Measurements from ENCODE around the gene JAKMIP1.
"Not testable (repeated sequence)": the region's sequence is repeated elsewhere in the genome, so short reads cannot be mapped to it uniquely, and the experiment has no call there.

The JAKMIP1 gene

DNA sequence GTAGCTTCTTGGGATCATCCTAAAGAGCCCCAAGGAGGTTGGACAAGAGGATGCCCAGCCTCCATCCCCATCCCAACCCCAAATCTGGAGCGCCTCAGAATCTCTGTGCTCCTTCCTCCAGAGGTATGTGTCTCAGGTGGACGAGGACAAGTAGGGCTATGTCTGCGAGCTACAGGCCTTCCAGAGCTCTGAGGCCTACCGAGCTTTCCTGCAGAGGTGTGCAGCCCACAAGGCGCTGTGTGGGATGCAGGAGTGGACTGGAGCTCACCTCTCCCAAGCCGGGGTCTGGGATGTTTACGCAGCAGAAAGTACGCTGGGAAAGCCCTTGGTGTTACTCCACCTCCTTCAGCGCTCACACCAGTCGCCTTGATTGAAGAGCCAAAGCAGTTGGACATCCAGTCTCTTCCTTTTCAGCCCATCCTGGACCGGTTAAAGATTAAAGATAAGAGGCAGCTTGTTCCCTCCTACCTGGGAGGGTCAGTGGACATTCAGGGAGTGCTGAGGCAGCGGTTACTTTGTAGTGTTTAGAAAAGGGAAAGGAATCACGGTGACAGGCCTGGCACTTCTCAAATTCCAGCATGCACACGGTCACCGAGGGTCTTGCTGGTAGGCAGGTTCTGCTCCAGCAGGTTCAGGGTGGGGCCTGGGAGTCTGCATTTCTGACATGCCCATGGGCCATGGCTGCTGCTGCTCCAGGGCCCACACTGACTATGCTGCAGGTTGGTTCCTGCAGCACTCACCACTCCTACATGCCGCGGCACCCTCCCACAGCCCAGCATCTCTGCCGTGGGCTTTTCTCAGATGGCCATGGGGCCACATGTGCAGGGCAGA is 29.5 kb upstream of the JAKMIP1 start:
- DNase-seq (ENCODE audit: low spot score) (no peak), FAIRE-seq (no peak)

DNA sequence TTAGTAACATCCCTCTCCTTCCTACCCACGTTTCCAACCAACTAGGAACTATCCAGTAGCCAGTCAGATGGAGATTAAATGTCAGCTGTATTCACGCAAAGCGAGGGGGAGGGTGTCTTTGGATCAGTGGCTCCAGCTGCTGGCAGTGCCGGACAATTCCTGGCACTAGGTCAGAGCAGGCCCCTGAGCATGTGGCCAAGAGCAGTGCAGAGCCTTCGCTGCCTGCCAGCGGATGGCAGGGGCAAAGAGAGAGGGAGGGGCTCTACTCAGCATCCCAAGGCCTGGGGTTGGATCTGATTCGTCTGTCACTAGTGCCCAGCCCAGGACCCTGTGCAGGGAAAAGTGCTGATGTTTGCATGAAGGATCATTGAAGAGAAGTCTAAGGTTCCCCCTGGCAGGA is 28.7 kb upstream of the JAKMIP1 start:
- DNase-seq (ENCODE audit: low spot score) (no peak), FAIRE-seq (no peak)

DNA sequence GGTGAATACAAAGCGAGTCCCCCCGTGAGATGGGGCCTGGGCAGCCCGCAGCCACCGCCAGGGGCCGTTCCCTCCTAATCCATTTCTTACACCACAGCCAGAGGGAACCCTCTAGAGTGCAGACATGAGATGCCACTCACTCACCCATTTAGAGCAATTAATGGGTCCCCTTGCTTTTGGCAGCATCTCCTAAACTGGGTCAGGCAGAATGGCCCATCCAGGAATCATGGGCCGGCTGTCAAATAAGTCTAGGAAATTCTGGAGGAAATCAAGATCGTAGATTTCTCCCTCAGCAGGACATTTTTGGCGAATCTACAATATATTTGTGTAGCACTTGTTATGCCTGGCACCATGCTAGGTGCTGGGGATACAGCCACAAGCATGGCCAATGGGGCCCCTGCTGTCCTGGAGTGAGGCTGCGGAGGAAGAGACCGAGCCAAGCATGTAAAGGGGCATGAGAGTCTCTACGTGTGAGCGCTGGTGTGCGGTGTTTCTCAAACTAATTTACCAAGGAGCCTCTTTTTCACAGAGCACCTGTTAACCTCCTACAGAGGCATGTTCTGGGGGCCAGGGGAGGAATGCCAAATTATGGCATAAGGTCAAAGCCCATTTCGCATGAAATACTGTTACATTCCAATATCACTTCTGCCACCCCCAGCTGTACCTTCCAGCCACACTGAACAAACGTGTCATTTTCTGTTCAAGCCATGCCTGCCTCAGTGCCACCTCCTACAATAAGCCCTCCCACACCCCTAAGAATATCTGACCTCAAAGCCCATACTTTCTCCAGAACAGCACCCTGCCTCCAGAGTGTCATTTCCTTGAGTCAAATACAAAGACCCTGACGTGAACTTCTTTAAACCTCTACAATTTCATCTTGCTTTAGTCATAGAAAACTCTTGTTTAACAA is 28.1 kb upstream of the JAKMIP1 start:
- DNase-seq (ENCODE audit: low spot score) (no peak), FAIRE-seq (no peak)

DNA sequence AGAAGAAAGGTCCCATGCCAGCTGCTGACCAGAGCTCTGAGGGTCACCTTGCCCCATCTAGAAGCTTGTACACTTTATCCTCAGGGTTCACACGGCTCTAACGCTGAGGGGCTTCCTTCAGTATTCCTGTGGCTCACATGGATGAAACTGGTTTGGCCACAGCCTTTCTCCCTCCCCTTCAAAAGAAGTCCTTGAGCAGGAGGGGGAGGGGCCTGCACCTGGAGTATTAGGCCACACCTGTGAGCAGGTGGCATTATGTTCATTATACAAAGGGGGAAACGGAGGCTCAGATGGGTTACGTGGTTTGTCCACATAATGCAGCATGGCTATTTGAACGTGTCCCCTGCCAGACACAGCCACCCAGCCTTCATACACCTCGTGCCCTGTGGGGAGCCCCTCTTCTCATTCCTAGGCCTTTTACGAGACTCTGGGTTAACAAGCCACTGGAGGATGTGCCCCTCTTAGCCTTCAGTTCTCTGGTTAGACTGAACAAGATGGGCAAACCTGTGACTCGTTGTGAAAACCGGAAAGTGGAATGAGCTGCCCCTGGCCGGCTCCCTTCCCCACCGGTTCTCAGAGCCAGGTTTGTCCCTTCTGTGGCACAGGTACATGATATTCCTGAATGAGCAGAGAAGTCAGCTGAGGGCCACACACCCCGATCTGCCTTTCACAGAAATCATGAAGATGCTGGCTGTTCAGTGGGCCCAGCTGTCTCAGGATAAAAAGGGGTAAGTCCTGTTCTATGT is 27.2 kb upstream of the JAKMIP1 start:
- no peak for FAIRE-seq
- DNase-seq (ENCODE audit: low spot score), result no peak

DNA sequence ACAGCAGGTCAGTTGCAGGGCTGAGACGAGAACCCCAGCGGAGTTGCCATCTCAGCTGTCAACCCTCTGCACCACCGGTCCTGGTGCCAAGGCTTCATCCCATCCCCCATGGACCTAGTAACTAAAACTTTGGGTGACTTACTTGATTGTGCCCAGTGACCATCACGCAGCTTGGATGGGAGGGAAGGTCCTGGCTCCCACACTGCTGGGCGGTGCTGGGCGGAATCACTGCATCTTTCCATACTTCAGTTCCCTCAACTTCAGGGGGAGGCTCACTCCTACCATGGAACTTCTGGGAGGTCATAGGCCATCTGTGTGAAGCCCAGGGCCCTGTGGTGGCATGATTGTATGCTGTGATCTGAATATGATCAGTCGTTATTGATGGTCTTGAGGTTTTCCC is 26.2 kb upstream of the JAKMIP1 start:
- no peak for FAIRE-seq
- no peak for DNase-seq (ENCODE audit: low spot score)

DNA sequence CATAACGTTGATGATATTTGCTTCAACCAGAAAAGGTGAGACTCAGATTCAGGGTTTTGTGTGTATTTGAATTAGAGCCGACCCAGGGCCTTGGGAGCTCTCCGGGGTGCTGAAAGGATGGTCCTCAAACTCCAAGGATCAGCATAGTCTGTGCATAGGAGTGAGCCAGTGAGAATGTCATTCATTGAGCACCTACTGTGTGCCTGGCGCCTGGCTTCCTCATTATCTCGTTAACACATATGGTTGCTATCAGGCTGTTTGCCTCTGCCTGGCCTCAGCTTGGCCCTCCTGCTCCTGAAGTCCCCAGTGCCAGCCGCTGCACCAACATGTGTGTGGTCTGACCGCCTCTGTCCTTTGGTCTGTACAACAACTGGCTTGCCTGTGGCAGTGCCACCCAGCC is 25.1 kb upstream of the JAKMIP1 start:
- DNase-seq (ENCODE audit: low spot score) (no peak), FAIRE-seq (no peak)

DNA sequence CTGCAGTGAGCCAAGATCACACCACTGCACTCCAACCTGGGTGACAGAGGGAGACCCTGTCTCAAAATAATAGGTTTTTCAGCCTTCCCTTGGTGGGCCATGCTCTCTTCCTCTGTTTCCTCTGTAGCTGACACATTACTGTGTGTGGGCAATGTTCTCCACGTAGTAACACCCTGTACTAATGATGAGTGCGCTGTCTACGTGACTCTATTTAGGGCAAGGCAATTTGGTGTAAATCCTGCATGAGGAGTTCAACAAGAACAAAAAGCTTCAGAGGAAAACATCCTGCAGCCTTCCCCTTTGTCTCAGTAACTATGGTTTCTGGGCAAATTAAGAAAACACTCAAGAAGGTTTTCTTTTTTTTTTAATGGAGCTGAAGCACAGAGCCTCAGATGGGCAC is 24.4 kb upstream of the JAKMIP1 start:
- DNase-seq (ENCODE audit: low spot score), result no peak
- FAIRE-seq, result no peak

DNA sequence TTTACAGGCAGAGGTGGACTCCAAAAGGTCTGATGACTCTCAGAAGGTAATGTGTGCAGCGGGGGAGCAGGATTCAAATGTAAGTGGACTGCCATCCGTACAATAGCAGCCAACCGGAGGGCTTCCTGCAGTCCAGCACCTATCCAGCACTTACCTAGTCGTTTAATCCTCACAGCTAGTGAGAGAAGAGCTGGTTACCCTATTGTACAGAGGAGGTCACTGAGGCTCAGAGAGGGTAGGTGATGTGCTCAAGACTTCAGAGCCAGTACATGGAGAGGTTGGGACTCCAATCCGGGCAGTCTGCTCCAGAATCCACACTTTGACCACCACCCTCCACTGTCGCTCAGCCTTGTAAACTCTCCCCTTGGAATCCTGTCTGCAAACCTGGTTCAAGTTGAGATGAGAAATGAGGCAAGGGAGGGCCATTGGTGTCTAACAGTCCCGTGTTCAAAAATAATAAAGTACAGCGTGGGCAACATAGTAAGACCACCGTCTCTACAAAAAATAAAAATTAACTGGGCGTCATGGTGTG is 22.5 kb upstream of the JAKMIP1 start:
- FAIRE-seq (no peak), DNase-seq (ENCODE audit: low spot score) (no peak)

DNA sequence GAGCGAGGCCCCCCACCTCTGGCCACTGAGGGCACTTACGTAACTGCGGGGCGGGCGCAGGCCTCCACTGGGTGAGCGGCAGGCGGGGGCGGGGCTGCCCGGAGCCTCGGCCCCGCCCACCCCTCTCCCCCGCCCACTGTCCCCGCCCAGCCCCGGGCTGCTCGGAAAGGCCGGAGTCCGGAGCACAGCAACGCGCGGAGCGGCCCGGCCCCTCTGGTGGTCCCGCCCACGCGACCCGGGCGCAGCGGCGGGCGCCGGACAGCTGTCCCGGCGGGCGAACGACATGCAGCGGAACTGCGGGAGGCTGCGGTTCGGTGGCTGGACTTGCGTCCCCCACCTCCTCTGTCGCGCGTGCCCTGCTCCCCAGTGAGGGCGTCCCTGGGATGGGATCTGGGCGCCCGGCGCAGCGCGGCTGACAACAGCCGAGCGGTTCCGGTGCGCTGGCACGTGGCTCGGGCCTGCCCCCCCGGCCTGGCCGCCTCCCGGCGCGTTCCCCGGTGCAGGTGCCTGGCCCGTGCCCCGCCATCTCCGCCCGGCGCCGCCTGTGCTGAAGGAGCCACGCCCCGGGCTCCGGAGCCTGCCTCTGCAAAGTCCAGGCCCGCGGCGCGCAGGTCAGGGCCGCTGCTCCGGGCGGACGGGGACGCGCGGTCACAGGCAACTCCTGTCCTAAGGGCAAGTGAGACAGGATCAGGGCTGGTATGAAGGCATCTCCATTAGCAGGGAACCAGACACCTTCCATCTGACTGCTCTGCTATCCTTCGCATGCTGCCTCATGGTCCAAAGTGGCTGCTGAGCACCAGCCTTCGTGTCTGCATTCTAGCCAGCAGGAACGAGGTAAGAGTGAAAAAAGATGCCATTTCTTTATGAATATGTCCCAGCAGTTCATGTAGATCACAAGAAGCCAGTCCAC is 21.8 kb upstream of the JAKMIP1 start:
- FAIRE-seq (no peak), DNase-seq (ENCODE audit: low spot score) (no peak)

DNA sequence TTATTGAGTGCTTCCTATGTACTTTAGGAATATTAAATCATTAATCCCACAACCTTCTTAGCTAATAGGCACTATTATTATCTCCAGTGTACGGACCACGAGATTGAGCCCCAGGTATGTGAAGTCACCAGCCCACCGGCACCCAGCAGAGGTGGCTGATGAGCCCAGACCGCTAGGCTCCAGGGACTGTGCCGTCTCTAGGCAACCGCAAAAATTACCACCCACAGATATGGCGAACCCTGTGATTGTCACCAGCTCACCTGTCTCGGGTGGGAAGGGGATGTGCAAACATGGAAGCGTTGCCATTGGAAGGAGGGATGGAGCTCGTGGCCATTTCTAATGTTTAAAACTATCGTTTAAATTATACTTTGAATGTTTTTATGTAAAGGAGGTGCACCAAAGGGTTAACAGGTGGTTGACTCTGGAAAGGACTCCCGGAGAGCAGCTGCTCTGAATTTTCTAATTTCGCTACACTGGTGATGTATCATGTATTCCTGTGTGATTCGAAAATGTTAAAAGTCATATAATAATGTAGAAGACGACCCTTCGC is 21.0 kb upstream of the JAKMIP1 start:
- no peak for DNase-seq (ENCODE audit: low spot score)
- no peak for FAIRE-seq

DNA sequence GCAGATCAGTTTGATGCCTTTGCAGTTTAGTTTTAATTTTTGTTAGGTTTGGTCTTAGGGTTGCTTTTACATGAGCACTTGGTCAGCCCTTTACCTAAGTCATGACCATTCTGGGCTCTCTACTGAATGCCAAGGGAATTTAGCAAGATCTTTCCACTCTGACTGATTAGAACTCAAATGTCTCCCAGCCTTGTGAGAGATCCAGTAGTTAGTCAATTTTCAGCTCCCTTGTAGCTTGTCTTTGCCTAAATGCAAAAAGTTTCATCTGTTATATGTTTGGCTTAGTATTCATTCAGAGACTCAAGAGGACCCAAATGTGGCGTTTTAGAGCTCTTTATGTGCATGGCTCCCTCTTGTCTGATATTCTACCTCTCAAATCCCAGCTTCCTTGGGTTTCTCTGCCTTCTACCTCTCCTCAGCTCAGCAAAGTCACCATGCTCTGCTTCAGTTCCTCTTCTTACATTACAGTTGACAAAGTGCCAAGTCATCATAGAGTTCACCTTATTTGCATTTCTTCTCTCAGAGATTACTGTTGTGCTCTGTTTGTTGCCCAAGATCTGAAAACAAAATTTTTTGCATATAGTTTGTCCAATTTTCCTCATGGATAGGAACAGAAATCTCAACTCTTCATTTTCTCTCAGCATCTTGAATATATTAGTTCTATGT is 17.5 kb upstream of the JAKMIP1 start:
- DNase-seq (ENCODE audit: low spot score) (no peak), FAIRE-seq (no peak)

DNA sequence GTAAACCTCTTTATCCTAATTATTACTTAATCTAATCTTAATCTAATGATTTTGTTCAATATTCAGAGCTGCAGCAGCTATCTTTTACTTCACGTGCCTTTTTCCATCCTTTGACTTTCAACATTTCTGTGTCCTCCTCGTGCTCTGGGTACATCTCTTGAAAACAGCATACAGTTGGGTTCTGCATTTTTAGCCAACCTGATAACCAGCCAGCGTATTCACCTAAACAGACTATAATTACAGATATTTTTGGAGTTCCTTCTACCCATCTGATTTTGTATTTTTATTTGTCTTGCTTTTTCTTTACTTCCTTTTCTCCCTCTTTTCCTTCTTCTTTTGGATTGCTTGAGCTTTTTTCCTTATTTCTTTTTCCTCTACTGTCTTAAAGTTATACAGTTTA is 16.2 kb upstream of the JAKMIP1 start:
- no peak for FAIRE-seq

DNA sequence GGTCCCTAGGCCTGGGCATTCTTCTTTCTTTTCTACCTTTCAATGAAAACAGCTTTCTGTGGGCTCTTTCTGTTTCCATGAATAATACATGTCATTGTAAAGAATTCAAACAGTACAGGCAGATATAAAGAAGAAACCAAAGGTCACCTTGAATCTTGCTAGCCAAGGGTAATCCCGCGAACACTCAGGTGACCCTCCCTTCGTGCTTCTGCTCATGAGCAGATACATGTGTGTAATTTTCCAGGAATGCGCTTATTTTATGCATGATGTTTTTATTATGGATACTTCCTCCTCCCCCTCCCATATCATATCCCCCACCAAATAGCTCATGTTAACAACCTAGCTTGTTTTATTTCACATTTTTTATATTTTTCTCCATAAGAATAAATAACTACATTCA is 9.6 kb upstream of the JAKMIP1 start:
- FAIRE-seq, result no peak
- no peak for DNase-seq (ENCODE audit: low spot score)

More for the DNA sequence above, 16.2 kb upstream of the JAKMIP1 start:
- no peak for DNase-seq (ENCODE audit: low spot score)

DNA sequence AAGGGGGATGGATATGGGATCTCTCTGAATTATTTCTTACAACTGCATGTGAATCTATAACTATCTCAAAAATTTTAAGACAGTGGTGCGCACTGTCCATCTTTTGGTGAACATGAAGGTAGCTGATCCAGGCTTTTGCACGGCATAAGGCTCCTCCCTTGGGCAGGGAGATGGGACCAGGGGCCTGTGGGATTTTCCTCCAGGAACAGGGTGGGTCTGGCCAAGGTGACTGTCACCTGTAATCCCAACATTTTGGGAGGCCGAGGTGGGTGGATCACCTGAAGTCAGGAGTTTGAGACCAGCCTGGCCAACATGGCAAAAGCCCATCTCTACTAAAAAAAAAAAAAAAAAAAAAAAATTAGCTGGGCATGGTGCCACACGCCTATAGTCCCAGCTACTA is 8.9 kb upstream of the JAKMIP1 start:
- FAIRE-seq; DNase-seq (ENCODE audit: low spot score): not testable (repeated sequence)

DNA sequence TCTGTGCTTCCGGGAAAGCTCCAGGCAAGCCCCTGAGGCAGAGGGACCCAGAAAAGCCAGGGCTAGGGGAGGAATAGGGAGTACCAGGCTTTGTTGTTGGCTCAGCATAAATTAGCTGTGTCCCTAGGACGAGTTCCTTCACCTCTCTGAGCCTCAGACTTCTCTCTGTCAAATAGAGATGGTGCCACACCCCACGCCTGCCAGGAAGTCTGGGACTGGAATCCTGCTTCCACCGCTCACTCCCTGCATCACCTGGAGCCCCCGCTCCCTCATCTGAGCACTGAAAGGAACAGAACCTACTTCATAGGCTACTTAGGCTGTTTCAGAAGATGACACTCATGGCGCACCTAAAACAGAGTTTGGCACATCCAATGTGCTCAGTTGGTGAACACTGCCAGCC is 8.1 kb upstream of the JAKMIP1 start:
- DNase-seq (ENCODE audit: low spot score), result no peak
- FAIRE-seq, result no peak

DNA sequence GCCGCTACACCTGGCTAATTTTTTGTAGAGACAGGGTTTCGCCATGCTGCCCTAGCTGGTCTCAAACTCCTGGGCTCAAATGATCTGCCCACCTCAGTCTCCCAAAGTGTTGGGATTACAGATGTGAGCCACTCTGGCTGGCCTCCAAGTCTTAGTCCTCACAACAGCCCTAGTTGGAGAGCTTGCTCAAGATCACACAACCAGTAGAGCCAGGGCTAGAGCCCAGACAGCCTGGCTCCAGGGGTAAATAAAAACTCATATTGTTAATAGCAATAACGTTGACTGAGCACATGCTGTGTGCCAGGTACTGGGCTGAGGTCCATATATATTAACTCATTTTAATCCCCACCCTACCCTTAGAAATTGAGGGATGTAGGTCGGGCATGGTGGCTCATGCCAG is 7.3 kb upstream of the JAKMIP1 start:
- DNase-seq (ENCODE audit: low spot score), result no peak
- FAIRE-seq, result no peak

DNA sequence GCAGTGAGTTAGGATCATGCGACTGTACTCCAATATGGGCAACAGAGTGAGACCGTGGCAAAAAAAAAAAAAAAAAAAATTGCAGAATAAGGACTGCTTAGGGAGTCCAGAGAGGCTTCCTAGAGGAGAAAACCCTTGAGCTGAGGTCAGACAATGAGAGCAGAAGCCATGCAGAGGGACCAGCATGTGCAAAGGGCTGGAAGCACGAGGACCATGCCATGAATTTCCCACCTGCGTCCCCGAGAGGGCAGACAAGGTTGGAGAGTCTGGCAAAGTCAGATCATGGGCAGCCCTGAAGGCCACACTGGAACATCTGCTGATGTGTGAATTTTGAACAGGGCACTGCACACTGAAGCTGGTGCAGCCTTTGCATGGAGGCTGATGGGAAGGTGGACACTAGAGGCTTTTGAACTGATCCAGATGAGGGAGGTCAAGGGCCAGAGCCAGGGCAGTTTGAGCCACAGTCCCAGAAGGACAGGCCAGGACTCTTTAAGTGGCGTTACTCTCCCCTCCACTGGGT is 6.5 kb upstream of the JAKMIP1 start:
- no peak for DNase-seq (ENCODE audit: low spot score)
- no peak for FAIRE-seq

DNA sequence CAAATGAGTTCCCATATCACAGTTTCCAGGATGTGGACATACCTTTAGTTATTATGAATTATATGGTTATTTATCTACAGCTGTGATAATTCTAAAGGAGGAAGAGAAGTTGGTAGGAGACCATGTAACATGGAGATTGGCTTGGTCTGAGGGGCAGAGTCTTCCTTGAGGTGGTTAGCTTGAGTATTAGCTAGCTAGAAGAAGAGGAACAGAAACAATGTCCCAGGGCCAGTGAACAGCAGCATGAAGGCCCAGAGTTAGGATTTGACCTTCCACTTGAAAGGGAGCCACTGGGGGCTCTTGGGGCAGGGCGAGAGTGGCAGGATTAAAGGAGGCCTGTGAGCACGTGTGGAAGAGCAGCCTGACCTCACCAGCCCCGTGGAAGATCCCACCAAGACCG is 5.6 kb upstream of the JAKMIP1 start:
- DNase-seq (ENCODE audit: low spot score) (no peak), FAIRE-seq (no peak)

DNA sequence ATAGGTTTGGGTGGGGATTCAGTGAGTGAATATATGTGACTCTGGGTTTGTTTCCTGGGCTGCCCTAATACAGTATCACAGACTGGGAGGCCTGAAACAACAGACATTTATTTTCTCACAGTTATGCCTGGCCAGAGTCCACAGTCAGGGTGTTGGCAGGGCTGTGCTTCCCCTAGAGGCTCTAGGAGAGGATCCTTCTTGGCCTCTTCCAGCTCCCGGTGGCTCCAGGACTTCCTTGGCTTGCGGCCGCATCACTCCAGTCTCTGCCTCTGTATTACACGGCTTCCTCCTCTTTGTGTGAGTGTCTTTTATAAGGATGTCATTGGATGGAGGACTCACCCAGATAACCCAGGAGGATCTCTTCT is 5.2 kb upstream of the JAKMIP1 start:
- no peak for DNase-seq (ENCODE audit: low spot score)
- FAIRE-seq, result no peak
